Measurements from ENCODE around the gene ASIC4.

DNA sequence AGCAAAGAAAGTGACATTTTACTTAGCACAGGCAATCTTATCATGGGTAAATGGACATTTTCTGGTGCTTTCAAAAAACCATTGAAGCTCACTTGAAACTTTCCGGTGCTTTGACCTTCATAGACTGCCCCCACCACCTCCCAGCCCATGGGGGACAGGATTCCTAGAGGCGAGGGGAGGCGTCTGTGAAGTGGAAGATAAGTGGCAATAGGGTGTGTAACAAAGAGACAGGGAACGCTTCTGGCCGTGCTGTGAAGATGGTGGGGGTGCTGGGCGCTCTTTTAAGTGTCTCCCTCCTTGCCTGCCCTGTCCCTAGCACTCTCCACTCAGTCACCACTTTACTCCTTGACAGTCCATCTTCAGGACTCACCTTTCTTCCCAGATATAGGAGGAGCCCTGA, 39.0 kb upstream of the ASIC4 start:
- TF ChIP-seq ZBTB11 (CRISPR knock-in tag; IDR thresholded peaks at IDR 0.05) (no peak), ATF2 (CRISPR knock-in tag; IDR thresholded peaks at IDR 0.05) (no peak), POLR2A (conservative IDR thresholded peaks at IDR 0.05) (no peak), SPI1 (IDR thresholded peaks at IDR 0.05; ENCODE audit: borderline replicate concordance, low read depth, low read length) (no peak), ELK1 (CRISPR knock-in tag; IDR thresholded peaks at IDR 0.05) (no peak), SIN3A (IDR thresholded peaks at IDR 0.05; ENCODE audit: borderline replicate concordance in 2 of 2, control insufficient read depth in 1 of 2, low read depth in 2 of 2, low read length in 2 of 2) (no peak), CTBP1 (IDR thresholded peaks at IDR 0.05; ENCODE audit: borderline replicate concordance) (no peak), SMC3 (conservative IDR thresholded peaks at IDR 0.05; ENCODE audit: insufficient read depth, low read depth, low read length) (no peak), ATF3 (IDR thresholded peaks at IDR 0.05) (no peak), ATF3 (CRISPR knock-in tag; conservative IDR thresholded peaks at IDR 0.05) (no peak), CHD2 (IDR thresholded peaks at IDR 0.05; ENCODE audit: low read depth, low read length) (no peak), HMGXB4 (CRISPR knock-in tag; IDR thresholded peaks at IDR 0.05) (no peak)
- TF ChIP-seq, protein P1, sequence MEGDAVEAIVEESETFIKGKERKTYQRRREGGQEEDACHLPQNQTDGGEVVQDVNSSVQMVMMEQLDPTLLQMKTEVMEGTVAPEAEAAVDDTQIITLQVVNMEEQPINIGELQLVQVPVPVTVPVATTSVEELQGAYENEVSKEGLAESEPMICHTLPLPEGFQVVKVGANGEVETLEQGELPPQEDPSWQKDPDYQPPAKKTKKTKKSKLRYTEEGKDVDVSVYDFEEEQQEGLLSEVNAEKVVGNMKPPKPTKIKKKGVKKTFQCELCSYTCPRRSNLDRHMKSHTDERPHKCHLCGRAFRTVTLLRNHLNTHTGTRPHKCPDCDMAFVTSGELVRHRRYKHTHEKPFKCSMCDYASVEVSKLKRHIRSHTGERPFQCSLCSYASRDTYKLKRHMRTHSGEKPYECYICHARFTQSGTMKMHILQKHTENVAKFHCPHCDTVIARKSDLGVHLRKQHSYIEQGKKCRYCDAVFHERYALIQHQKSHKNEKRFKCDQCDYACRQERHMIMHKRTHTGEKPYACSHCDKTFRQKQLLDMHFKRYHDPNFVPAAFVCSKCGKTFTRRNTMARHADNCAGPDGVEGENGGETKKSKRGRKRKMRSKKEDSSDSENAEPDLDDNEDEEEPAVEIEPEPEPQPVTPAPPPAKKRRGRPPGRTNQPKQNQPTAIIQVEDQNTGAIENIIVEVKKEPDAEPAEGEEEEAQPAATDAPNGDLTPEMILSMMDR (IDR thresholded peaks at IDR 0.05 in 2 of 3, conservative IDR thresholded peaks at IDR 0.05 in 1 of 3; ENCODE audit: insufficient read depth in 2 of 3, low read depth in 1 of 3, low read length in 3 of 3) = no peak

Data from K562 (cell line).